GM23338 (cell line): ENCODE measurements around the gene BYSL.

Experiments
- EZH2 ChIP-seq: fragments of 200-600 bp; sonication (generic); IDR thresholded peaks from one replicate; pipeline ENCODE4 v1.8.0; 2017; ENCODE audit warnings: antibody characterized with exemption, mild to moderate bottlenecking, low read depth; ENCODE audit not compliant: unreplicated experiment
- EZH2phosphoT487 ChIP-seq: fragments of 200-600 bp; sonication (generic); IDR thresholded peaks from one replicate; pipeline ENCODE4 v1.8.1; 2018; ENCODE audit warnings: antibody characterized with exemption; ENCODE audit not compliant: unreplicated experiment
- JUNB ChIP-seq: IDR thresholded peaks from one replicate; pipeline ENCODE4 v1.6.1; 2016; ENCODE audit warnings: antibody characterized with exemption; ENCODE audit not compliant: unreplicated experiment
- POLR2AphosphoS5 ChIP-seq: IDR thresholded peaks from 2 replicates; pipeline ENCODE4 v1.6.1; 2016; ENCODE audit warnings: antibody characterized with exemption, low read depth
- ZNF331 ChIP-seq: fragments of 250-450 bp; sonication (Bioruptor Pico); IDR thresholded peaks from 2 replicates; pipeline ENCODE4 v1.5.0; 2020; ENCODE audit warnings: low read depth, mild to moderate bottlenecking, moderate library complexity
- TF ChIP-seq, protein P1 (sequence below): IDR thresholded peaks from 2 replicates; pipeline ENCODE4 v1.6.1; 2016; ENCODE audit warnings: antibody characterized with exemption
- TF ChIP-seq, protein P2 (sequence below), 2 experiments: fragments of 200-600 bp in 1 of 2; sonication (generic) in 1 of 2; conservative IDR thresholded peaks; 2 replicates each; pipeline versions ENCODE4 v1.5.1 to v1.6.1; 2016 to 2017; ENCODE audit warnings: antibody characterized with exemption in 2 of 2, low read depth in 2 of 2, mild to moderate bottlenecking in 2 of 2, moderate library complexity in 1 of 2
- TF ChIP-seq, protein P3 (sequence below): IDR thresholded peaks from one replicate; pipeline ENCODE4 v1.6.1; 2018; ENCODE audit warnings: antibody characterized with exemption; ENCODE audit not compliant: unreplicated experiment

DNA sequence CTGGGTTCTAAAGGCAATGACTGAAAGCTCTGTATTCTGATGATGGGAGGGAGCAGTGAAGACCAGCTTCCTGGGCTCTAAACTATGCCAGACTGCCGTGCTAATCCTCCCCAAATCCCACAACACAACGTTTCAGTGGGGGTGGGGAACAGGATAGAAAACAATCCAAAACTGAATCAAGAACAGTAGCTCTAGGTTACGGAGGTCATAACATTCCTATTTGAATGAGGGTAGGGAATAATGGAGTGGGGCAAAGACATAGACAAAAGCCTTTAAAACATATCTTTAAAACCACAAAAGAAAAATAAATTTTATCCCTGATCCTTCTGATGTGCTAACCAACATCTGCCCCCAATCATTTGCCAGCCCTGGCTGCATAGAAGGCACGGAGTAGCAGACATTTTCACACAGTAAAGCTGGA, 34.0 kb upstream of the BYSL start:
- TF ChIP-seq, protein P1, sequence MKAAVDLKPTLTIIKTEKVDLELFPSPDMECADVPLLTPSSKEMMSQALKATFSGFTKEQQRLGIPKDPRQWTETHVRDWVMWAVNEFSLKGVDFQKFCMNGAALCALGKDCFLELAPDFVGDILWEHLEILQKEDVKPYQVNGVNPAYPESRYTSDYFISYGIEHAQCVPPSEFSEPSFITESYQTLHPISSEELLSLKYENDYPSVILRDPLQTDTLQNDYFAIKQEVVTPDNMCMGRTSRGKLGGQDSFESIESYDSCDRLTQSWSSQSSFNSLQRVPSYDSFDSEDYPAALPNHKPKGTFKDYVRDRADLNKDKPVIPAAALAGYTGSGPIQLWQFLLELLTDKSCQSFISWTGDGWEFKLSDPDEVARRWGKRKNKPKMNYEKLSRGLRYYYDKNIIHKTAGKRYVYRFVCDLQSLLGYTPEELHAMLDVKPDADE, result no peak
- TF ChIP-seq, protein P2, sequence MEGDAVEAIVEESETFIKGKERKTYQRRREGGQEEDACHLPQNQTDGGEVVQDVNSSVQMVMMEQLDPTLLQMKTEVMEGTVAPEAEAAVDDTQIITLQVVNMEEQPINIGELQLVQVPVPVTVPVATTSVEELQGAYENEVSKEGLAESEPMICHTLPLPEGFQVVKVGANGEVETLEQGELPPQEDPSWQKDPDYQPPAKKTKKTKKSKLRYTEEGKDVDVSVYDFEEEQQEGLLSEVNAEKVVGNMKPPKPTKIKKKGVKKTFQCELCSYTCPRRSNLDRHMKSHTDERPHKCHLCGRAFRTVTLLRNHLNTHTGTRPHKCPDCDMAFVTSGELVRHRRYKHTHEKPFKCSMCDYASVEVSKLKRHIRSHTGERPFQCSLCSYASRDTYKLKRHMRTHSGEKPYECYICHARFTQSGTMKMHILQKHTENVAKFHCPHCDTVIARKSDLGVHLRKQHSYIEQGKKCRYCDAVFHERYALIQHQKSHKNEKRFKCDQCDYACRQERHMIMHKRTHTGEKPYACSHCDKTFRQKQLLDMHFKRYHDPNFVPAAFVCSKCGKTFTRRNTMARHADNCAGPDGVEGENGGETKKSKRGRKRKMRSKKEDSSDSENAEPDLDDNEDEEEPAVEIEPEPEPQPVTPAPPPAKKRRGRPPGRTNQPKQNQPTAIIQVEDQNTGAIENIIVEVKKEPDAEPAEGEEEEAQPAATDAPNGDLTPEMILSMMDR (conservative IDR thresholded peaks at IDR 0.05; ENCODE audit: low read depth in 2 of 2), result no peak
- TF ChIP-seq, protein P3, sequence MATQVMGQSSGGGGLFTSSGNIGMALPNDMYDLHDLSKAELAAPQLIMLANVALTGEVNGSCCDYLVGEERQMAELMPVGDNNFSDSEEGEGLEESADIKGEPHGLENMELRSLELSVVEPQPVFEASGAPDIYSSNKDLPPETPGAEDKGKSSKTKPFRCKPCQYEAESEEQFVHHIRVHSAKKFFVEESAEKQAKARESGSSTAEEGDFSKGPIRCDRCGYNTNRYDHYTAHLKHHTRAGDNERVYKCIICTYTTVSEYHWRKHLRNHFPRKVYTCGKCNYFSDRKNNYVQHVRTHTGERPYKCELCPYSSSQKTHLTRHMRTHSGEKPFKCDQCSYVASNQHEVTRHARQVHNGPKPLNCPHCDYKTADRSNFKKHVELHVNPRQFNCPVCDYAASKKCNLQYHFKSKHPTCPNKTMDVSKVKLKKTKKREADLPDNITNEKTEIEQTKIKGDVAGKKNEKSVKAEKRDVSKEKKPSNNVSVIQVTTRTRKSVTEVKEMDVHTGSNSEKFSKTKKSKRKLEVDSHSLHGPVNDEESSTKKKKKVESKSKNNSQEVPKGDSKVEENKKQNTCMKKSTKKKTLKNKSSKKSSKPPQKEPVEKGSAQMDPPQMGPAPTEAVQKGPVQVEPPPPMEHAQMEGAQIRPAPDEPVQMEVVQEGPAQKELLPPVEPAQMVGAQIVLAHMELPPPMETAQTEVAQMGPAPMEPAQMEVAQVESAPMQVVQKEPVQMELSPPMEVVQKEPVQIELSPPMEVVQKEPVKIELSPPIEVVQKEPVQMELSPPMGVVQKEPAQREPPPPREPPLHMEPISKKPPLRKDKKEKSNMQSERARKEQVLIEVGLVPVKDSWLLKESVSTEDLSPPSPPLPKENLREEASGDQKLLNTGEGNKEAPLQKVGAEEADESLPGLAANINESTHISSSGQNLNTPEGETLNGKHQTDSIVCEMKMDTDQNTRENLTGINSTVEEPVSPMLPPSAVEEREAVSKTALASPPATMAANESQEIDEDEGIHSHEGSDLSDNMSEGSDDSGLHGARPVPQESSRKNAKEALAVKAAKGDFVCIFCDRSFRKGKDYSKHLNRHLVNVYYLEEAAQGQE, result no peak
- no peak for TF ChIP-seq EZH2phosphoT487
- no peak for TF ChIP-seq POLR2AphosphoS5
- TF ChIP-seq EZH2, result no peak
- TF ChIP-seq JUNB, result no peak
- TF ChIP-seq ZNF331, result no peak
